GM18517 (cell line): ENCODE measurements around the gene CDCA5.

ENCODE experiments used
- ATAC-seq: cut with Tn5 transposase; IDR thresholded peaks from one replicate; pipeline ENCODE4 v1.9.1; 2021; ENCODE audit warnings: mild to moderate bottlenecking, moderate library complexity; ENCODE audit not compliant: unreplicated experiment

CDCA5 gene

GRCh38 chr11:65047581-65048422 is 36.0 kb downstream of the CDCA5 start:
- no peak for ATAC-seq

DNA sequence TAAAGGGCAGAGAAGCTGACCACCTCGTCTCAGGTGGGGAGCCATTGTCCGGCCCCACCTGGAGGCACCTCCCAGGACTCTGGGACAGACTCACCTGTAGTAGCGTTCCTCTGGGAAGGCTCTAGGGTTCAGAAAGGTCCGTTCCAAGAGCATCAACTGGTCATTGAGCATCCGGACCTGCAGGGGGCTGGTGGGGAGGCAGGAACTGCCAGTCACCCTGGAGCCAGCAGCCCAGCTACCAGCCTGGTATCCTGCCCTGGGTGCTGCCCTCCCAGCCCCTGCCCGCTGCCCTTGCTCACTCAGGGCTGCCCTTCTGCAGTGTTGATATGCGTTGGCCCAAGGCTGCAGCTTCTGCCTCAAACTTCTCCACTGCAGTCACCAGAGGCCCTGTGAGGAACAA is 38.1 kb downstream of the CDCA5 start:
- no peak for ATAC-seq

DNA sequence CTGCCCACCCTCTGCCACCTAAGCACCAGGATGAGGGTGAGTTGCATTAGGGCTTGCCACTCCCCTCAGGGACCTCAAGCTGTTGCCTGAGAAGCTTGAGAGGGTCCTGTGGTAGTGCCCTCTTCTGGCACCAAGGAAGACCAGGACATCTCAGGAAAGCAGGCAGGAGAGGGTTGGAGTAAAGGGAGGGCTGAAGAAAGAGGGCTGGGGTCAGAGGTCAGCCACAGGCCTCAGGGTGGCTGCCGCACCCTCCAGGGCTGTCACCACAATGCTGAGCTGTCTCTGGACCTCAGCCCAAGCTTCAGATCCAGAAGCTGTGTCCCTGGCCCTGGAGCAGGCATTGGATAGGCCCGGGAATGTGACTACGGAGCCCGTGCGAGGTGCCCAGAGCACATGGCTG is 38.8 kb downstream of the CDCA5 start:
- no peak for ATAC-seq

DNA sequence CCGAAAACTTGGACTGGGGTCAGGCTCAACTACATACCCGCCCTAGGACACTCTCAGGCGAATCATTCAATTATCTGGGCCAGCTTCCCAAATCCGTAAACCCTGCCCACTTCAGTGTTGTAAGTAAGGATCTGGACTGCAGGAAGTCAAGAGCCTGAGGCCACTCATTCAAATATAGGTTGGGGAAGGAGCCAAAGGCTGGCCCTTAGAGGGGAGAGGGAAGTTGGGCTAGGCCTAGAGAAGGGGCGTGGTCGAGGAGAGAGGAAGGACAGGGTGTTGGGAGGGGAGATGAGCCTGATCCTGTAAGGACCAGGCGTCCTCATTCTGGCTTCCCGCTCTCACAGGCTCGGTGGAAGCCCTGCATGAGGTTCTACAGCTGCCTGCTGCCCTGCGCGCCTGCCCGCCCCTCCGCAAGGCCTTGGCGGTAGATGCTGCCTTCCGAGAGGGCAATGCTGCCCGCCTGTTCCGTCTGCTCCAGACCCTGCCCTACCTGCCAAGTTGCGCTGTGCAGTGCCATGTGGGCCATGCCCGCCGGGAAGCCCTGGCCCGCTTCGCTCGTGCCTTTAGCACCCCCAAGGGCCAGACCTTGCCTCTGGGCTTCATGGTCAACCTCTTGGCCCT is 39.8 kb downstream of the CDCA5 start:
- no peak for ATAC-seq

- ATAC-seq: no peak
These were observed 40.9 kb downstream of the CDCA5 start for GRCh38 chr11:65042891-65043290.

DNA sequence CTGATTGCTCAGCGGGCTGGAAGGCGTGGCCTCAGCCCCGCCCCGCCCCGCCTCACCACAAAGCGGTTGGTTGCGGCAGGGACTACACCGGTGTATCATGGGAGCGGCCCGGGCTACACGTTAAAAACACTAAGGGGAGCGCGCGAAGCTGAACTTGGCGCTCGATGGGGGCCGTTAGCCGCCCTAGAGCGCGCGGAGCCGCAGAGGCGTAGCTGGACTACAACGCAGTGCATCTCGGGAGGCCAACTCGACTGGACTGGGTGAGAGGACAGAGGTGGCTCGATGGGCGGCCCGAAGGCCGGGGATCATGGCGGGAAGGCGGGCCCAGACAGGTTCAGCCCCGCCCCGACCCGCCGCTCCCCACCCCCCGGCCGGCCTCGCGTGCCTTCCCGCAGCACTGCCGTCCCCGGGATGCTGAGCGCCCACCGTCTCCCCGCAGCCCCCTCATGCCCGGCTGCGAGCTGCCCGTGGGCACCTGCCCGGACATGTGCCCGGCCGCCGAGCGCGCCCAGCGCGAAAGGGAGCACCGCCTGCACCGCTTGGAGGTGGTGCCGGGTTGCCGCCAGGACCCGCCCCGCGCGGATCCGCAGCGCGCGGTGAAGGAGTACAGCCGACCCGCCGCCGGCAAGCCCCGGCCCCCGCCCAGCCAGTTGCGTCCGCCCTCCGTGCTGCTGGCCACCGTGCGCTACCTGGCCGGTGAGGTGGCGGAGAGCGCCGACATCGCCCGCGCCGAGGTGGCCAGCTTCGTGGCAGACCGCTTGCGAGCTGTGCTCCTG is 42.8 kb downstream of the CDCA5 start, which contains the start of gene SAC3D1:
Gene SAC3D1, plus strand, starts transcription at position 364 of the 776 bp plus-strand sequence. Its CDS starts 83 bp downstream, at position 447.
- ATAC-seq: peak; percentile 86

- ATAC-seq: no peak
These were observed 43.4 kb downstream of the CDCA5 start for GRCh38 chr11:65040520-65040846.

DNA sequence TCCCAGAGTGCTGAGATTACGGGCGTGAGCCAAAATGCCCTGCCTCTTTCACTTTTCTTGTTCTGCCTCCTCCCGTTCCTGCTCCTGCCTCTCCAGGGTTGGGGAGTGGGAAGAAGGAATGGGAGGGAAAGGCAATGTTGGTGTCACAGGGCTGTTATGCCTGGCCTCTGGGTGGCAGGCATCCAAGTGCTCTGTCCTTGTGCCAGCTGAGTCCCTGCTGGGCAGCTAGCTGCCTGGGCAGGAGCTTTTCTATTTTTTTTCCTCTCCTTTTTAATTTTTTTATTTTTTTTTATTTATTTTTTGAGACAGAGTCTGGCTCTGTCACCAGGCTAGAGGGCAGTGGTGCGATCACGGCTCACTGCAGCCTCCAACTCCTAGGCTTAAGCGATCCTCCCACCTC is 46.9 kb downstream of the CDCA5 start:
- no peak for ATAC-seq

GRCh38 chr11:65035579-65035978 is 48.3 kb downstream of the CDCA5 start:
- ATAC-seq: no peak

DNA sequence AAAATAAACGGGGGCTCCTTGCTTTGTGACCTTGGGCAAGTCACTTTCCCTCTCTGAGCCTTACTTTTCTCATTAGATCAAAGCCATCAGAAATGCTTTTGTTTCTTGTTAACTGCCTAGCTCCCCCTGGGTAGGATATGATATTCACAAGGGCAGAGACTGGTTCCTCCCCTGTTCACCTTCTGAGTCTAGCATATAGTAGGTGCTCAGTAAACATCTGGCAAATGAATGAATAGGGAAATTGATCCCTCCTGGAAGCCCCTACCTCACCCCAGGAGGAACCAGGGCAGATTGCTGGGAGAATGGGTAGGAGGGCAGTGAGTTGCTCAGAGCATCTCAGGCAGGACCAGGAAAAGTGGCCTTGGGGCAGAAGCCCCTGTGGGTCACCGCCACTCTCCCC is 49.4 kb downstream of the CDCA5 start:
- ATAC-seq: no peak

DNA sequence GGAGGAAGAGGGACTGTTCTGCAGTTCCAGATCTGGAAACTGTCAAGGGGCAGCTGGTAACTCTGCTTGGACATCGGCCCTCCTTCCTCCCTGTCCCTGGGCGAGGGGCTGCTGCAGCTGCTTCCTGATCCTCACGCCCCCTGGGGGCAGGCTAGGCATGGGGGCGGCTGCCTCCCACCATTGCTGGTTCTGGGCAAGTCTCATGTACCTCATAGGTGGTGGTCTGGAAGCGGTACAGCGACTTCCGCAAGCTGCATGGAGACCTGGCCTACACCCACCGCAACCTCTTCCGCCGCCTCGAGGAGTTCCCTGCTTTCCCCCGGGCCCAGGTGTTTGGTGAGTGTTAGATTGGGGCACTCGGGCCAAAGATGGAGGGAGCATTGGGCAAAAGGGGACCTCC is 51.6 kb downstream of the CDCA5 start:
- no peak for ATAC-seq
